GM21515 (cell line): ENCODE measurements around the gene SCUBE1.

ENCODE experiments used
- ATAC-seq: cut with Tn5 transposase; IDR thresholded peaks from one replicate; pipeline ENCODE4 v1.9.1; 2021; ENCODE audit not compliant: unreplicated experiment

Gene SCUBE1

DNA sequence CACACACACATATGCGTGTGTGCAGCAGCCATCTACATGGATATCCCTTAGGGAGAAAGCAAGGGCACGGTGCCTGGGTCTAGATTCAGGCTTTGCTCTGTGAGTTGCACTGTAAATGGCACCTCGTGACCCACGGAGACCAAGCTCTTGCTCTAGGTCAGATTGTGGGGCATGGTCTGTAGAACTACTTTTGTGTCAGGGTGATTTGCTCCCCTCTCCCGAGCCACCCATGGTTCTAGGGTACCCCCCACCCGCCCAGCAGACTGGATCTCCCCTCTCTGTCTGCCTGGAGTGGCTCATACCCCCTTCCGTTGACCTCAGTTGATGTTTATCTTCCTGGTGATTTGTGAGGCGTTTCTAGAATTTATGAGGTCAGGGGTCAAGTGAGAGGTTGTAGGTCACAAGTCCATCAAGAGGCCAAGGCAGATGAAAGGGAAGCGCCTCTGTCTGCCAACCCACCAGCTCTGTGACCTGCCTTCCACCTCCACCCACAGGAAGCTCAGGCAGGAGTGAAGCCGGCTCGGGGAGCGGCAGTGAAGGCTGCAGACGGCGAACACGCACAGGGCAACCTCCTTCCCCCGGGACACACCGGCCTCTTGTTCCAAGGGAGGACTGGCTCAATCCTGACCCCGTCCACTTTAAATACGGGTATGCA is 80.1 kb downstream of the SCUBE1 start:
- no peak for ATAC-seq

DNA sequence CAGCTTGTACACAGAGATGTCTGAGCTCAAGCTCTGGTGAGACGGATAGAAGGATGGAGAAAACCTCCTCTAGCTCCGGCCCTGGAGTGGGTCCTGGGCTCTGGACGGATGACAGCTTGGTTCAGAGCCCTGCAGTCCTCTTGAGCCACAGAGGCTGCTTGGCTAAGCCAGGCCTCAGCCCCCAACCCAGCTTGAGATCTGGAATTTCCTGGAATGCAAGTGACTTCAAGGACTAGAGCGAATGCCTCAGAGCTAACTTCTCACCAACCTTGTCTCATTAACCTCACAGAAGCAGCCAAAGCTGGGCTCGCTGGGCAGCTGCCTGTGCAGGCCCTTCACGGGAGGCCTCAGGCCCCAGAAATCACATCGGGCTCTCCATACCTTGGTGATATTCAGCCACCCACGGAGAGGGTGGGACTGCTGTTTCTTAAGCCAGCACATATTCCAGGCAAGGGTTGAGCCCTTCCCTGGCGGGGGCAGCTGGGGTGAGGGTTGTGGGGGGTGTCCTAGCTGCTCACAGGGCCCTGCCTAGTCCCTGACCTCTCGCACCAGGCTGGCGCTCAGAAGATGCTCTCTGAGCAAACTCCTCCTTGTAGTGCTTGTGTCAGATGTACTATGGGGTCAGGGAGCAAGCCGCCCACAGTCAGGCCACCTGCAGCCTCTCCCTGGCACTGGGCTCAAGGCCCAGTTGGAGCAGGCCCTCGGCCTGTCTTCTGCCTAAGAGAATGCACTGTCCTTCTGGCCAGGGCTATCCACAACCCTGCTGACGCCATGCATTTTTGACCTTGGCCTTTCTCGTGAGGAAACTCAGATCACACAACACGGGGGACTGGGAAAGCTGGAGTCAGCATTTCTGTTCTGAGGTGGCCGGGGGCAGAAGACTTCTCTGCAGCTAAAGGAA is 82.6 kb downstream of the SCUBE1 start:
- ATAC-seq = no peak

DNA sequence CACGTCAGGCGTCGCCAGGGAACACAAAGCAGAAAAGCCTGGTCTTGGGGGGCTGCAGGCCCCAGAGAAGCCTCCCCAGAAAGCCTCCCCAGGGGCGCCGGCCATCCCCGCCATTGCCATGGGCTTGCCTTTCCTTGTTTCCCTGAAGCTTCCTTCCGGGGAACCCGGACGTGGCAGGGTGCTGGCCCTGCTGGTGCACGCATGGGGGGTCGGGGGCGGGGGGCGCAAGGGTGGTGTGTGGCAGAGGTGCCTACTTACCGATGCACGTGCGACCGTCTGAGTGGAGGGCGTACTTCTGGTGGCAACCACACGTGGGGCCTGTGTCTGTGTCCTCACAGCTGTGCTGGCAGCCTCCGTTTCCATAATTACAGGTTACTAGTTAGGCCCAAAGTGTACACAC is 85.2 kb downstream of the SCUBE1 start:
- ATAC-seq = no peak

DNA sequence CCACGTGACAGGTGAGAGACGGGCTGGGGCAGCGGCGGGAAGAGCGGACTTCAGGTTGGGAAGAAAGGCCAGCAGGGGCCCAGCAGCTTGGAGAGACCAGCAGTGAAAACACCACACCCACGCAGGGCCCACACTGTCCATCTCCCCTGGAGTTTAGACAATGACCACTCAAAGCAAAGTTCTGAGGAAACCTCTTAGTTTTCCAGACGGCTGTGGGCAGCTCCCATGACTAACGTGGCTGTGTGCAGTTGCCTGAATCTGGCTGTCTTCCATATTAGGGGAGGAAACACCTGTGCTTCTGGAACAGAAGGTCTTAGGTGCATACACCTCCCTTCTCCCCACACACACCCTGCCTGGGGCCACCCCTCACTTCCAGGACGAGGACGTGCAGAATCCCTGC is 85.6 kb downstream of the SCUBE1 start:
- ATAC-seq = no peak

DNA sequence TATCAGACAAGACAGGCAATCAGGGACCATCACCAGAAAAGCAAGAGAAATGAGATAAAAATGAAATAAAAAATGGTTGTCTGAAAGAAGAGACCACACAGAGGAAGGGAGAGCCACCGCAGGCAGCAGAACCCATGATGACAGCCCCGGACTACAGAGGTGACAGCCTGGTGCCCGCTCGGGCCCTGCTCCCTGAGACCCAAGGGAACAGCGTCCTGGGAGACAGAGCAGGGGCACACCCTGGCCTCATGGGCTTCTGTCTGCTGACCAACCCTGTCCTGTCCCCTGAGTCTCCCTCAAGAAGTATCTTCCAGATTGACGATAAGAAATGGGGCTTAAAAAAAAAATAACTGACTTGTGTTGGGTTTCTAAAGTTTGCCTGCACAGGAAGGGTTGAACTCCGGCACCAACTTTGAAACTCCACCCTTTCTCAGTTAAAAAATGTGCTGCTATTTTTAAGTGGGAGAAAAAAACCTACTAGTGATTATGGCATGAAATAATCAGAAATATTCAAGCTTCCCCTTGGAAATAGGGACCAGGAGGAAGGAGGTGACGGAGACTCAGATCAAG is 86.1 kb downstream of the SCUBE1 start:
- no peak for ATAC-seq

DNA sequence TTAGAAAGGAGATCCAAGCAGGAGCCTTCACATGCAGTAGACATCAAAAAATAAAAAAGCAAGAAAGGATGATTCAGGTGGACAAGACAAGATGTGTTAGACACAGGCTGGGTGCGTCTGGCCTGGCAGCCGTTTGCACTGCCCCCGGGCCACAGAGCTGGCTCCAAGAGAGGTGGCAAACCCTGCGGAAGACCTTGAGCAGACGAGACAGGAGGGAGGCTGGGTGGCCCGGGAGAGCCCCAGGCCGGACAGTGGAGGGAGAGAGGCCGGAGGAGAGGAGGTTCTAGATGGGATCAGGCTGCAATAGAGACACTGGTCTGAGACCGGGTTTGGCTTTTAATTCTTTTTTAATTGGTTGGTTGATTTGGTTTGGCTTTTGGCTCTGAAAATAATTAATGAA is 86.6 kb downstream of the SCUBE1 start:
- no peak for ATAC-seq

DNA sequence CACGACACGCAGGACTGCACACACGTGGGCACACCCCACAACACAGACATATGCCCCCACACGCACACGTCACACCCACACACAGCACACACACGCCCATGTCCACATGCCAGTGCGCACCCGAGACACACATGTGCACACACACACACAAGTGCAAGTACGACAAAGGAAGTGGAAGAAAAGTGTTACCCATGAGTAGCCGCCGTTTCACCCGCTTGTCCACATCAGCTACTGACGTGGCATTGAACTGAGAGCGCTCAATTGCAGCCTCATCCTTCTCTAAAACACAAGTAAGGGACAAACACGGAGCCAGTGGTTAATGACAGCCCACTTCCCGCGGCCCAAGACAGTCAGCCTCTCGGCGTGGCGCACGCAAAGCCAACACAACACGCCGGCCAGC is 87.9 kb downstream of the SCUBE1 start:
- no peak for ATAC-seq

DNA sequence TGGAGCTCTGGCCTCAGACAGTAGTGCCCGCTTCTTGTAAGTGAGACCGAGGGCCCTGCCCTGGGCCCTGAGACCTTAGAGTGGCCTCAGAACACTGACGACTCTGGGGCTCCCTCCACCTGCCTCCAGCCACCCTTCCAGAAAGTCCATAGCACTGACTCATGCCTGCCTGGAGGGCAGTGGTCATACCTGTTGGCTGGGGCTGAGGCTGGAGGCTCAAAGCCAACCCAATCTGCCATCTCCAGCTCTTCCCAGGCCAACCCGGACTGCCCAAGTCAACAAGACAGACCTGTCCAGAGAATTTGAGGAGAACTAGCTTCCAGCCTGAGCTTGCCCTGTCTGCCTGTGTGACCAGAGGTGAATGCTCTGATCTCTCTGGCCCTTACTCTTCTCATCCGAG is 89.3 kb downstream of the SCUBE1 start:
- ATAC-seq = no peak

DNA sequence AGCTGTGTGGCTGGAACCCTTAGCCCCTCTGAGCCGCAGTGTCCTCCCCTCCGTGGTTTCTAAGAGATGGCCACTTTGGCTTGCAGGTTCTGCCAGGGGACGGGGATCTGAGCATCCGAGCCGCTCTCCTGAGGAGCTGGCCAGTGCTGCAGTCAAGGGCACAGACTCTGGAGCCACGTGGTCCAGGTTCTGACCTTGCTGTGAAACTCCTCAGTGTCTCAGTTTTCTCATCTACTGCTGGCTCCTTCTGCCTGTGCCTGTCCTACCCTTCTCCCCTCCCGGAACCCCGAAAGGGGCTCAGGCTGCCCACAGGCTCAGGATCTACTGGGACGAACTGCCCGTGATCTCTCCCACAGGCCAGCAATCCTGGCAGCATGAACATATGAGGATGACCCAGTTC is 90.9 kb downstream of the SCUBE1 start:
- ATAC-seq = no peak

DNA sequence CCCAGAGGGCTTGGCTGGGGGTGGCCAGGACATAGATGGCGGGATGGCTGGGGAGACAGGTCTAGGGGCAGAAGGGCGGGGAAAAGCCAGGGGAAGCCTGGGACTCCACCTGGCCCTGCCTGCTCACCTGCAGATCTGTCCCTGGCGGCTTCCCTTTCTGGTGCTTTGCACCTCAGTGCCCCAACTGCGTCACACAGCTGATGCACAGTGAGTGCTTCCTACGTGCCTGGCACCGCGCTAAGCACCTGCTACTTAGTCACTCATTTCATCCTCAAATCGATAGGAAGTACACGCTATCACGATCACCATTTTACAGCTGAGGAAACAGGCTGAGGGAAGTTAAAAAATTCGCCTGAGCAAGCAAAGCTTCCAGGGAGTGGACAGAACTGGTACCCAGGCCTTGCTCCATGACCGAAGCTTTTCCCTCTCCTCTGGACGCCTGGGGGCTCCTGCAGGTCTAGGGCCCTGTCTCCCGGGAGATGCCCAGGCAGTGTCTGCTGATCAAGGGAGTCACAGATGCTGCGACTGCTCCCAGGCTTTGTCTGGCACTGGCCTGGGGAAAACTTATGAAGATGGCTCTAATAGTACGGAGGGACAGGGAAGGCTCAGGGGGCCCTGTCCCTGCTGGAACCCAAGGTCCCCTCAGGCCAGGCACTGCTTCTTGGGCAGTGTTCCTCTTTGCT is 93.2 kb downstream of the SCUBE1 start:
- no peak for ATAC-seq

DNA sequence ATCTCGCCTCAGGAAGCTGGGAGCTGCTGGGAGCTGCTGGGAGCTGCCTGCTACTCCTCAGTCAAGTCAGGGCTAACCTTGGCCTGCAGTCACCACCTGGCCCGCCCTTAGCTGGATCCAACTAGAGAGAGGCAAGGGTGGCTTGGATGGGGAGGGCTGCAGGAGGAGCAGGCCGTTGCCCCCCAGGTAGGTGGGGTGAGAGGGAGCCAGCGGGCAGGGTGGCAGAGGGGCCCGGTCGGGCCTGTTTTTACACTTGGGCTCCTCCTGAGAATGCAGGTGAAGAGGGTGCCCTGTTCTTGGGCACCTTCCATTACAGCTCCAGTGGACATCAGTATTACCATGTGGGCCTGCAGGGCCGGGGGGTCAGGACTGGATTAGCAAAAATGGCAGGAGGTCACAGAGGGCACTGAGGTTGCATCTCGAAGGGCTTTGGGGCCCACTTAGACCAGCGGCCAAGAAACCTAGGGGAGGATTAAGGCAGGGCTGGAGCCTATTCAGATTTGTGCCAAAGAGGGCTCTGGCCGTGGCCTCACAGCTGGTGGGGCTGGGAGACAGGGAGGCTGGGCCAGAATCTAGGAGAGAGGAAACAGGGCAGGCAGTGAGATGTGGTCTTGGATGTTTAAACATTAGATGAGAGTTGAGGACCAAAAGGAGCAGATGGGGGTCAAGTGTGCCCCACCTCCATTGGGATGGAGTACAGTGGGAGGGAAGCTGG is 95.5 kb downstream of the SCUBE1 start:
- ATAC-seq = no peak

DNA sequence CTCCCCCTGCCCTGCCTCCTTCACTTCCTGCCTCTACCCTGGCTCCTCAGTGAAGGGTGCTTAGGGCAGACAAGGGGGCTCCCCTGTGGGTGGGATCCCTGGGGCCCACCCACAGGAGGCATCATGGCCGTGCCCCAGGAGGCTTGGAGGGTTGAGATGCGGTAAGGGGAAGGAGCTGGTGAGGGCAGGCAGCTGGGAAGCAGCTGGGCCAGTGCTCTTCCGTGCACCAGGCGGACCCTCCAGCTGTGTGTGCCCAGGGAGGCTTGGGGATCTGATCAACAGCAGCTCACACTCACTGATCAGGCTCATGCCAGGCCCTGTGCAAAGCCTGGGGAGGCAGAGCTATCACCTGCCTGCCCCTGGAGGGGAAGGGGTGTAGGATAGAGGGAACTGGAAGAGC is 97.0 kb downstream of the SCUBE1 start:
- ATAC-seq = no peak

DNA sequence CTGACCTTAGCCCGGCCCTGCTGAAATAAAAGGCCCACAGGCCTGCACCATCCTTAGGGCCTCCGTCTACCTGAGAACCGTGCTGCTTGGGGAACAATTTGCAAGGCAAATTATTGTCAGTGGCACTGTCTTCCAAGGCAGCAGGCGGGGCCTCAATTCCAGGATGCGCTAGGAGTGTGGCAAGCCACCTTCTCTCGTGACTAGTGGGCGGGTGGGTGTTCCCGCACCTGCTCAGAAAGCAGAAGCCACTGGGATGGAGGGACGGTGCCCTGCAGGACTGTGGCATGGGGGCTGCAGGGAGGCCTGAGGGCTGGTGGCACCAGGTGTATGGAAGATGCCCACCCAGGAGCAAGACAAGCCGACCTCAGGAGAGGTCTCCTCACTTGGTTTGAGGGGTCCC is 97.5 kb downstream of the SCUBE1 start:
- no peak for ATAC-seq

DNA sequence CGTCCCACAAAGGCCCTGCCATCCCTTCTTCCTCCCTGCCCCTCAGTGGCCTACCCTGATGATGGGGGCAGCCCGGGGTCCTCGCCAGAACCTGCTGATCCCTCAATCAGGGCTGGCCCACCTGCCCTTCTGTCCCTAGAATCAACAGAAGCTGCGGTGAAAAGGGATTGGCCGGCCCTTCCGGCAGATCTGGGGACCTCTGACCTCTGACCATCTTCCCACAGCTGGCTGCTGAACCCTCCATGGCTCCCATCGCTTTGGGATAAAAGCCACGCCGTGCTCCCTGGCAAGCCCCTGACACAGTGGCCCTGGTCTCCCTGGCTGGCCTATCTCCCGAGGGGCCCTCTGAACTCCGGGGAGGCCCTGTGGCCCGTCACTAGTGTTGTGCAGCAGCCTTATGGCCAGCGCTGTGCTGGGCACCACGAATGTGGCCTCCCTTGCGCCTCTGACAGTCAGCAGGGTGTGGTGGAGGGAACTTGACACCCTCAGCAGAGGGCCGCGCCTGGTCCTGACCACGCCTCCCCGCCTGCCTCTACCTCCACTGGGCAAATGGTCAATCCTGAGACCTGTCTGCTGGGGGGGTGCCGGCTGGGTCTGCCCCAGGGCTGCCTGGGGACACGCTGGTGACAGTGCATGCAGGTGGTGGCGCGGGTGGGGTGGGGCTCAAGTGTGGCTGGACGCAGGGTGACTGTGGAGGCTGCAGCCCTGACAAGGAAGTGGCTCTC is 98.2 kb downstream of the SCUBE1 start:
- ATAC-seq = no peak

DNA sequence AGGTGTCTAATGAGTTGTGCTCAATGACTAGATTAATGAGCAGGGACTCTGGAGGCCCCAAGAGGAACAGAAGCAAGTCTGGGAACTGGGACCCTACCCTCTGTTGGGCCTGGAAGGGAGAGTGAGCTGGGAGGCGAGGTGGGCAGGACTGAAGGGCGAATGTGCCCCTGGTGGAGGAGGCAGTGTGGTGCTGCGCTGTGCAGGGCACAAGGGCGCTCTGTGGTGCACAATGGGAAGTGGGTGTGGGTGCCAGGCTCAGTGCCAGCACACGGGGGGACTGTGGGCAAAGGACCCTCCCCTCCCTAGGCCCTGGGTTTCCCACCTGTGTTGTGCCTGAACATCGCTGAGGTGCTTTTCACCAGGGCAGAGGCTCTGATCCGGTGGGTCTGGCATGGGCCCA is 98.8 kb downstream of the SCUBE1 start:
- no peak for ATAC-seq

DNA sequence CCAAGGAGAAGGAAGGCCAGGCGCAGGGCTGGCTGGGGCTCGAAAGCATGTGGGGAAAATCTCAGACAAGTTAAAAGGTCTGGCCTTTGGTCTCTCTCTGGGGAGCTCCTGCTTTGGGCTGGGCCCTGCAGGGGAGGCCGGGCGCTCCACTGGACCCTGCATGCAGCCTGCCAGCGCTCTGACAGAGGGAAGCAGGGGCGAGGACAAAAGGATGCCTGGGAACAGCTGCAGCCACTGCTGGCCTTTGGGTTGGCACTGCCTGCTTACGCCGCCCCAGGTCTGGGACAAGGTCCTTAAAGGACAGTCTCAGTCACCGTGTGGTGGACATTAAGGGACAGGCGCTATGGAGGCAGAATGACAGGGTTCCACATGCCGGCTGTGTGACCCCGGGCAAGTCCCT is 99.8 kb downstream of the SCUBE1 start:
- no peak for ATAC-seq

DNA sequence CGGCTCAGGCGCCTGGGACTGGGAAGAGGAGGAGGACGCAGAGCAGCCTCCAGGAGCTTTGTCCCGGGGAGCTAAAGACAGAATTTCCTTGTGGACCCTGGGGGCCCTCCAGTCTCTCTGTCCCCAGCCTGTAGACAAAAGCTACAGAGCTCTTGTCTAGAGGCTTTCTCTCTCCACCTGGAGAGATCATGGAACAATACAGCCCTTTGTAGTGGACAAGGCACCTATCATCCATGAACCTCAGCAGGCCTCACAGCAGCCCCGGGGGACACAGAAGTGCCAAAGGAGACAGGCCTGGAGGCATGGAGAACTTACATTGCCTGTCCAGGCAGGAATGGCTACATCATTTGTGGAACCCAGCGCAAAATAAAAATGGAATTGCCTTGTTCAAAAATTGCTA is 100.5 kb downstream of the SCUBE1 start:
- no peak for ATAC-seq

DNA sequence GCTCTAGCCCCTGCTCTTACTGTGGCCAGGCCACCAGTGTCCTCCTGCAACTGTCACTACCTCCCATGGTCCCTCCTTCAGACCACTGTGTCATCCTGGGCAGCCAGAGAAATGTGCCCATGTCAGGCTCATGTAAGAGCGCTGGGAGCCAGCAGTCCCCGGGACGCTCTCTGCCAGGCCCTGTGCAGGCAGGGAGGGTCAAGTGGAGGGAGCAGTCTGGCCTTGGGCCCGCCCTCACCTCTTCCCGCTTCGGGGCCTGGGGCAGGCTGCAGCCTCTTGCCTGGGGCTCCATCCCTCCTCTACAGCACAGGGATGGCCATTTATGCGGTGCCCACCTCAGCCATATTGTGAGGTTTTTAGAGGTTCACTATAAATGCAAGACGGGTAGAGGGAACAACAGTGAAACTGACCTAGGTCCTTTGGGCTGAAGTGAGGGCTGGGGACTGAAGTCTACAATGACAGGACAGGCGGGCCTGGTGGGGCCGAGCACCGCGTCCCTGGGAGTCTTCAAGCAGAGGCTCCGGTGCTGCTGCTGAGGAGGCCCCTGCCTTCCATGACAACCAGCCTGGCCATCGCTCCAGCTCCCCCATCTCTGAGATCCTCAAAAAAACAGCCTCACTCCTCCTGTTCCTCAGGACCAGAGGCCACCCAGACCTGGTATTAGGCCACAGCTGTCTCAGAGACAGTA is 101.3 kb downstream of the SCUBE1 start:
- ATAC-seq = no peak

DNA sequence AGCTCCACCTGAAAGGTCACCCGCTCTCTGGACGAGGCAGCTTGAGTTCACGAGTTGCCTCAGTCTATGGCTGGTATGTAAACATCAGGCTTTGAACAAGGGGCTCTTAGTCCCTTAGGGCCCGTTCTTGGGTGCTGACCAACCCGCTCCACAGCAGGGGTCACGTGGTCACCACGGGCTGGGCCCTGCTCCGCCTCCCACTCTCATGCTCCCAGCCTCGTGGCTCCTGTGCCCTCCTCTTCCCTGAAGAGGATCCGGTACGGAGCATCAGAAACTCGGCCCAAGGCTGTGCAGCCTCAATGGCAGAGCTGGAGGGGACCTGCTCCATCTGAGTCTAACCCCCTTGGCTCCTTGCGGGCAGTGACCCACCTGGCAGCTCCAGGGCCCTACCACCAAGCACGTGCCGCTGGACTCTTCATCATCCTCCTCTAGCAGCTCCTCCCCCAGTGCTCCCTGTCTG is 102.0 kb downstream of the SCUBE1 start:
- ATAC-seq = no peak

DNA sequence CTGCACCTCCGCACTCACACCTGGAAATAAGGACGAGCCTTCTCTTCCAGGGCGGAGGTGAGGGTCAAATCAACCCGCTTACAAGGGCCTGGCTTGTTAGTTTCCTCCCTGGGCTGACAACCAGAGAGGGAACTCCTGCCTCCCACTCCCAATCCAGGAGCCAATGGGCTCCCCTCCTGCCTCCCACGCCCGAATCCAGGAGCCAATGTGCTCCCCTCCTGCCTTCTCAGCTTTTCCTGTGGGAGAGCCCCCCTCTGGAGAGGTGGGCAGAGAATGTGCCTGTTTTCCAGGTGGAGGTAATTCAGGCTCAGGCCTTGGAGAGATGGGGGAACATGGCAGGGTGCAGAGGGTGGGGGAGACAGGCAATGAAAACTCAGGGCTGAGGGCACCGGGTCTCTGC is 102.6 kb downstream of the SCUBE1 start:
- no peak for ATAC-seq
